NCI-H146 treated with DMSO at 0.1 percent for 48 hours (cell line): ENCODE data around the gene TSLP.

ENCODE experiments used
- DNase-seq: peaks from one replicate; lab custom pipeline; 2025; ENCODE audit not compliant: unreplicated experiment; lab: John Stamatoyannopoulos, UW

Gene TSLP

DNA sequence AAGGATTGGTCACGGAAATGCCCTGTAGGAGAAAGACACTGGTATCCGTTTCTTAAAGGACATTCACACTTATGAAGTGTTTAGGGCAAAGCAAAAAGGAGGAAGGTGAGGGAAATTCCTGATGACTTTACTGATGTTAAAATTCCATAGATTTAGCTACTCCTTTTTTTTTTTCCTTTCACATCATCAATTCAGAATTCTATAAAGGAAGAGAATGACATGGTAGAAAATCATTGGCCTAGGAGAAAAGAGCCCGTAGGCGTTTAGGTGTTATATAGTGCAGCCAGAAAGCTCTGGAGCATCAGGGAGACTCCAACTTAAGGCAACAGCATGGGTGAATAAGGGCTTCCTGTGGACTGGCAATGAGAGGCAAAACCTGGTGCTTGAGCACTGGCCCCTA, at the start of gene TSLP:
Gene TSLP, plus strand, starts transcription at position 301 of the 400 bp plus-strand sequence. CDS start 178 bp downstream, outside the sequence.
- DNase-seq = no peak

DNA sequence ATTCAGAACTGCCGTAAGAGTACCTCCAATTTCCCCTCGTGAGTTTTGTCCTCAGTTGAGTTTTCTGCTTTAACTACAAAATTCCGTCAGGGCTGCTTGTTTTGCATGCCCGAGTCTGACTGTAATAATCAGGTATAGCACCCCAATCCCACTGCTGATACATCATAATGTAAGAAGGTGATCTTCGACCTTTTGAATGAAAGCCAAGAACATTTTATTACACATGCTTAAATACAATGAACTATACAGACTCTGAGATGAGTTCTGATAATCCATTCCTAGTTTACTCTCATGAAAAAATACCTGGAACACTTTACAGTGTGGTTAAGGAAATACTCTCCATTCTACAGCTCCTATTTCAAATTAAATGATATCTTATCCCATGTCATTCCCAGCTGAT, 49.2 kb upstream of the TSLP start:
- DNase-seq = no peak

DNA sequence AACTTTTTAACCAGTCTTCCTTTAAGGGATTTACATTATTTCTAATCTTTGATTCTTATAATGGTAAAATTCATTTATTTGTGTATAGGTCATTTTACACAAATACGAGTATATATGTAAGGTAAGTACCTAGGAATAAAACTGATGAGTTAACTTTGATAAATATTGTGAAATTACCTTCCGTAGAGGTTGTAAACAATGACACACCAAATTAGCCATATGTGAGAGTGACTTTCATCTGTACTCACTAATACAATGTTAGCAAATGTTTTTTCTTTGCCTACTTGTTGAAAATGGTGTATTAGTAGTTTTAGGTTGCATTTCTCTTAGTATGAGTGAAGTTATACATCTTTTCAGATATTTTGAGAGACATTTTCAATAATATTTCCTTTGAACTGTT, 42.6 kb upstream of the TSLP start:
- DNase-seq = no peak

DNA sequence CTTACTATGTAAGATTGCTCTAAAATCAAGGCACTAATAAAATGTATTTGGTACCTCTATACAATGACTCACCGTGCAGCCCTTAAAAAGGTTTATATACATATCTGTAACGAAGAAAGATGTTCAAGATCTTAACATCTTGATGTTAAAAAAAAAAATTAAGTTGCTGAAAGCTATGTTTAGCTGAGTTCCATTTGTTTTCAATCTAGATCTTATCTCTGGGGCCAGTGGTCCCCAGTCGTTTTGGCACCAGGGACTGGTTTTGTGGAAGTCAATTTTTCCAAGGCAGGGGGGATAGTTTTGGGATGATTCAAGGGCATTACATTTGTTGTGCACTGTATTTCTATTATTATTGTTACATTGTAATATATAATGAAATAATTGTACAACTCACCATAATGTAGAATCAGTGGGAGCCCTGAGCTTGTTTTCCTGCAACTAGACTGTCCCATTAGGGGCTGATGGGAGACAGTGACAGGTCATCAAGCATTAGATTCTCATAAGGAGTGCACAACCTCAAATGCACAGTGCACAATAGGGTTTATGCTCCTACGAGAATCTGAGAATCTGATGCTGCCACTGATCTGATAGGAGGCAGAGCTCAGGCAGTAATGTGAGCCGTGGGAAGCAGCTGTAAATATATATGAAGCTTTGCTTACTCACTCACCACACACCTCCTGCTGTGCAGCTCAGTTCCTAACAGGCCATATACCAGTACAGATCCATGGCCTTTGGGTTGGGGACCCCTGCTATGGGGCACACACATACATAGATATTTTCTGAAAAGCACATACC, 27.6 kb upstream of the TSLP start:
- no peak for DNase-seq

DNA sequence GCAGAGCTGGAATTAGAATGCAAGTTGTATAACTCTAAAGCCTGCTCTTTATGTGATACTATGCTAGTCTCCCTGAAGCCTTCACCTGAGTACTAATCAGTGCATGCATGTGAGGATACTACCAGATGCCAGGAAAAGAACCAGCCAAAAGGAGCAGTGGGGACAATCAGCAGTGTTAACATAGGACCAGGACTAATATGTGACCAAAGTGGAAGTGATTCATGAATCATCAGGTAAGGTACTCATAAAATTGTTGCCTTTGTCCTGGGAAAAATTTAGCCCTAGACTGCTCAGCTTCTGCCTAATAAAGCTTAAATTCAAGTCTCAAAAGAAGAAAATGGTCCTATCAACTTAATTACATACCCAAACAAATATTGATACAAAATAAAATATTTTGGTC, 13.4 kb upstream of the TSLP start:
- no peak for DNase-seq

DNA sequence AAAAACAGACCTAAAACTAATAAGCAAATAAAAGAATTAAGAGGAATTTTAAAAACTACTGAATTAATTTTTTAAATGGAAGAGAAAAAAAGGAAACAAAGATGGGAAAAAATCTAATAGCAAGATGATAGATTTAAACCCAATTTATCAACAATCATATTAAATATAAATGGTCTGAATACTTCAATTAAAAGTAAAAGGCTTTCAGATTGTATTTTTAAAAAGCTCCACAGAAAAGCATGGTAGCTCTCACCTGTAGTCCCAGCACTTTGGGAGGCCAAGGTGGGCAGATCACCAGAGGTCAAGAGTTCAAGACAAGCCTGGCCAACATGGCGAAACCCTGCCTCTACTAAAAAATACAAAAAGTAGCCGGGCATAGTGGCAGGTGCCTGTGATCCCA, 11.3 kb upstream of the TSLP start:
- DNase-seq = no peak

DNA sequence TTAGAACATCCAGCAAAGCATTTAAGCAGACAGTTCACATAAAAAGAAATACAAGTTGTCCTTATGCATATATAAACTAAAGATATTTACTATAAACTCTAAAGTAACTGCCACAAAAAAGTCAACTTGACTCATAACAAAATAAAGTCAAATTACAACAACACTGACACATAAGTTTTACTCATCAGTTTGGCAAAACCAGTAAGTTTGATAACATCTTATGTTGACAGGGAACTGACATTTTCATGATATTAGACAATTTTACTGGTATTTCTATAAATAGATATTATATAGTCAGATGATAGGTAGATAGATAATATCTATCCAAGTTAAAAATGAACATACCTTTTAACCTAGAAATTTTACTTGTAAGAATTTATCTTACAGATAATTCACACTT, 9.9 kb upstream of the TSLP start:
- no peak for DNase-seq

DNA sequence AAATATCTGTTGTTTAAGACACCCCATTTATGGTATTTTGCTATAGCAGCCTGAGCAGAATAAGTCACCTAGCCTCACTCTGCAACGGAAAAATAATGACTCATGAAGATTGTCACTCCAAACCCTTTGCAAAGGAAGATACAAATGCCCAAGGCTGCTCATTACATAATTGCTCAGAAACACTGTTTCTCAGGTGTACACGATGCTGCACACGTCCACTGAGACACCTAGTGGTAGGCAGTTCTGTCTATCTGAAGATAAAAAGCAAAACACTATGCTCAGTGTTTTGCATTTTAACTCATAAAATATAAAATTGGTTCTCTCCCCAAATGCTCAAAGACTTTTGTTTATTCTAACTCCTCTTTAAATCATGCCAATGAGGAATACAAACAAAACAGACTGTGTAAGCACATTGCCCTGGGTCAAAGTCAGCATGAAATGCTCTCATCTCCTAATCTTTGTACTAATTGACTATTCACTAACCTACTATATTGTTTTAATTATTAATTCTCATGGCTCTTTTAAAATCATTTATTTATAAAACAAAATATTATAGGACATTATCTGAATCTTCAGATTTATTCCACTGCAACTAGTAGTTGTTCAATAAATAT, 7.7 kb upstream of the TSLP start:
- DNase-seq = no peak

DNA sequence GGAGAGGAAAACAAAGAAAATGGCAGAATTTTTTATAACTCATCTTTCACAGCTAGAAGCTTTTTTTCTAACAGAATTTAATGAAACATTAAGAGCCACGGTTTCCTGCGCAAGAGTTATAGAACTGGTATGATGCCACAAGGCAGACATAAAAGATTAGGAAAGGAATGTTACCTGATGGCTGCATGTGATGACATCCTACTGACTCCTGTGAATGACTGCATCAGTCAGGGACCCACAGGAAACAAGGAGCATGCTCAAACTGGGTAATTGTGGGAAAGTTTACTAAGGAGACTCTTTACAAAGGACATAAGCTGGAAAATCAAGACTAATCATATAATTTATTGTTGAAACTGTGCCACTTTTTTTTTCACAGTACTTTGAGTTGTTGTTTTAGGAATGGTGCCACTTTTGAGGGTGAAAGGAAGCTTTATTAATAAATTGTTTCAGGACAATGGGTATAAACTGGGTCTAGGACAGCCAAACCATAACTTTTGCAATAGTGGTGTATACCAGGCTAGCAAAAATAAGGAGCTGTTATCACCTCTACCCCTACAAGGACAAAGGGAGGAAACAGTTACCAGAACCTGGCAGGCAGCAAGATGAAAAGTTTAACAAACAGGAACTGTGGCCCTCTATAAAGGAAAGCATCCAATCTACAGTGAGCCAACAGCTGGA, 5.1 kb upstream of the TSLP start:
- no peak for DNase-seq

DNA sequence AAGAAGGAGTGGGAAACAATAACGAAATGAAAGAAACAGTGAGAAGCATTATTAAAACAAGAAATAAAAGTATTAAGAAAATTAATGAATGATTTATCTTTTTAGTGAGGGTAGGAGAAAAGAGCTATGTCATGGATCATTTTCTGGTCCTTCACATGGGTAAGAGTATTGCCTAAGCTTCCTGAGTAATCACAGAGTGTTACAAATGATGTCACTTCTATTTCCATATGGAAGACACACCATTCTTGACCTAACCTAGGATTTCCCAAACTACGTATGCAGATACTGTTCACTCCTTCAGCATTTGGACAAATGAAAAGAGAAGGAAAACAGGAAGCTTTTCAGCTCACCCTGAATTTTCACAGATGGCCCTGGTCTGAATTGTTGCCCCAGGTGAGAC, 3.3 kb upstream of the TSLP start:
- no peak for DNase-seq

DNA sequence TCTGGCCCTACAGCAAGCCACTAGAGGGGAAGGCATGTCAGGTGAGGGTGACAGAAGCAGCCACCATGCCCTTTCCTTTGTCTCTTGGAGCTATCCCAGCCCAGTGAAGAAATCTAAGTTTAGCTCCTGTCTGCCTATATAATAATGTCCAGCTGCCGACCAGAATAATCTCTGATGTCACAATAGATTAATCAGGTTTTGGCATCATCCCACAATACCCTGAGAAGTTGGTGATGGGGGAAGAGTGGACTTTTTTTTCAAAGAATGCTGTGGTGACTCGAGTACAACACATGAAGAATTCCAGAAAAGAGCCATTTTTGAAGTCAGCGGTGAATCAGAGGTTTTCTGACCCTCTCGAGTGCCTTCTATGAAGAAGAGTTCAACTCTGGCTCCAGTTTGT, 1.7 kb upstream of the TSLP start:
- DNase-seq = no peak

DNA sequence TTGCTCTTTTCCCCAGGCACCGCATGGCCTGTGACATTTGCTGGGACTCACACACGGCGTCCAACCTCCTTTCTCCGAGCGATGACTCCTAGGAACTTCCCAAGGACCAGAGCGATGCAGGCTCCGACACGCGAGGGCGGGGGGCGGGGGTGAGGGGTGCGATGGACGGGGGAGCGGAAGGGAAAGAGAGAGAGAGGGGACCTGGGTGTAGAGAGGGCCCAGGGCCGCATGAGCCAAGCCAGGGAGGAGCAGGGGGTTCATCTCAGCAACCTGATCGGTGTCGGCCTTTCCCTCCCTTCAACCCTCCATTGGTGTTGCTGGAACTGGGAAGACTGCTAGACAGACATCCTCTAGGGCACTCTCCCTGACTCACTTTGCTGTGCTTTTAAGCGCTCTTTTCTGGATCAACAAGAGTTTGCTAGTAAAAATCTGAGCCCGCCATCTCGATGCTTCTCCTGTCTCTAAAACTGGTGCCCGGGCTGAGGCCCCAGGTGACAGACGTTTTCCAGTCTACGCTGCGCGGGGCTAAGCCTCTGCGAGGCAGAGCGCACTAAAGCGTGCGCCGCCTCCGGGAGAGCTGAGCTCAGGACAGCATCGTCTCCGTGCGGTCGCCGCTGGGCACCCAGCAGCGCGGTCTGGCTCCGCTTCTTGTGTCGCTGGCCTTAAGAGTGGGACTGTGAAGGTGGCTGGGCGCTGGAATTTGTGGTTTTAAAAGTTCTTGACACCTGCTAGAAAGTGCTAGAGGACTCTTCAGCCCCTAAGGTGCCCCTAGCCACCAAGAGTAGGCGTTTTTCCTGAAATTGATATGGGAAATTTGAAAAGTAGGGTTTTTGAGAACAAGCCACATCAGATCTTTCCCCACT, 1.0 kb upstream of the TSLP start:
- no peak for DNase-seq

DNA sequence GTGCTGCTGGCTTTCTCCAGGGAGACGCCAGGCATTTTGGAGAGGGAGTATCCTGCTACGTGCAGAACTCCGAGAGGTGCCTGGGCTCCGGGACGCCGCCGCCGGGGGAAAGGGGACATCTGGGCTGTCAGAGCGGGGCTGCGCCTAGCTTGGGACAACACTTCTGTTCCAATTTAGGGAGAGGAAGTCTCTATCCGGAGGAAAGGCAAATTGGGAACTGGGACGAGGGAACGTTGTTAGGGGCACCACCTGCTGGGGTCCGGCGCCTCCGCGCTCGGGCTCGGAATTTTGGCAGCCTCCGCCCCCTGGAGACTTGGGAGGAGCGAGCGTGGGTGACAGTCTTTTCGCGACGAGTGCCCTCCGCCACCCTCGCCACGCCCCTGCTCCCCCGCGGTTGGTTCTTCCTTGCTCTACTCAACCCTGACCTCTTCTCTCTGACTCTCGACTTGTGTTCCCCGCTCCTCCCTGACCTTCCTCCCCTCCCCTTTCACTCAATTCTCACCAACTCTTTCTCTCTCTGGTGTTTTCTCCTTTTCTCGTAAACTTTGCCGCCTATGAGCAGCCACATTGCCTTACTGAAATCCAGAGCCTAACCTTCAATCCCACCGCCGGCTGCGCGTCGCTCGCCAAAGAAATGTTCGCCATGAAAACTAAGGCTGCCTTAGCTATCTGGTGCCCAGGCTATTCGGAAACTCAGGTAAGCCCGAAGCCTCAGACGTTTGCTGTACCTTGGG, 1.6 kb downstream of the TSLP start:
- DNase-seq = no peak

DNA sequence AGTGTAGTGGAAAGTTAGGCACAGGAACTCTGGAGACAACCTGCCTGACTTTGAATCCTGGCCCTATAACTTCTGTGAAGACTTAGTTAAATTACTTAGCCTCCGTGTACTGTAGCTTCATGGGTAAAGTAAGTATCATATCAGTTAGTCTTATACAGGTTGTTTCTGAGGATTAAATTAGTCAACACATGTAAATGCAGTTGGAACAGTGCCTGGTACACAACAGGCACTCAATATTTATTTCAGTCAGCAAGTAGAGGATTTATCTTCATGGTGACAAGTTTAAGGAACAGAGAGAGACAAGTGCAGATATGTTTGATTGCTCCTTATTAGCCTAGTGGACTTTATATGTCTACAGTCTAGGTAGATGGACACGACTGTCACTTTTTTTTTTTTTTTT, 2.7 kb downstream of the TSLP start:
- DNase-seq = no peak

DNA sequence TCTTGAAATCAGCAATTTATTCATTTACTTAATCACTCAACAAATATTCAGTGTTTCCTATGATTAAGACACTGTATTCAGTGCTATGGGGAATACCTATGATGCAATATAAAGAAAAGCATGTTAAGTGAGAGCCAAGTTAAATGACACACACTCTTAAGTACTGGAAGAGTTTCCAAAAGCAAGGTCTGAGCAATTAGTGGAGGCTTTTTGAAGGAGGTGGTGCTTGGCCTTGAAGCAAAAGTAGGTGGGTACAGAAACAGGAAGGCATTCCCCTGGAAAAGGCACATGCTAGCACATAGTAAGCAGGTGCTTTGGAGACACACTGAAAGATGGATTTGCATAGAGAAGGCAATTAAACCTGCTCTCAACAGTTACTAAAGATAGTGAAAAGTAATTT, 4.0 kb downstream of the TSLP start:
- DNase-seq = no peak

DNA sequence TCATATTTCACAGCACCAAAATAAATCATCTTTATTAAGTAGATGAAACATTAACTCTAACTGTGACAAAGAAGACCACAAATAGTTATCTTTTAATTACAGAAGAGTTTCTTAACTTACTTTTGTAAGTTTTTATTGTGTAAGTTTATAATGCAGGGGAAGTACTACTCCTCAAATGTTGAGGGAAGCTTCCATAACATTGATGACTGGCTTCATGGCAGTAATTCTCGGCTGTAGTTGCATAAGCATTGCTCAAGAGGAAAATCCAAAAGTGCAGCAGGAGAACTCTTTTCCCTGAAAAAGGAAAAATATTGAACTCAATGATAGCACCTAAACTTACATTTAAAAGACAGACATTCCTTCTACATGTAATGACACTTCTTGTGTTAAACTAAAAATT, 4.6 kb downstream of the TSLP start:
- DNase-seq = no peak

DNA sequence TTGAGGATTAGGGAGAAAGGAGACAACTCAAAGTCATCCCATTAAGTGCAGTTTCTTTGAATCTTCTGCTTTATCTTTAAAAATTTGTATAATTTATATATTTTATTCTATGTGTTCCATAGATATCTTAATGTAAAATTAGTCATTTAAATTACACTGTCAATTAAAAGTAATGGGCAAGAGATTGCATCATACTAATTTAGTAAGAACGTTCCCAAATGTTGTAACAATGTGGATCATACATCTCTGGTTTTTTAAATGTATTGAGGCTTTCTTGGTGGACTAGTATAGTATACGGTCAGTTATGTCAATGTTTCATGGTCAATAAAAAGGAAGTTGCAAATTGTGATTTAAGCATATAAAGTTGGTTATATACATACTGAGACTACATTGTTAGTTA, 6.2 kb downstream of the TSLP start:
- DNase-seq = no peak

DNA sequence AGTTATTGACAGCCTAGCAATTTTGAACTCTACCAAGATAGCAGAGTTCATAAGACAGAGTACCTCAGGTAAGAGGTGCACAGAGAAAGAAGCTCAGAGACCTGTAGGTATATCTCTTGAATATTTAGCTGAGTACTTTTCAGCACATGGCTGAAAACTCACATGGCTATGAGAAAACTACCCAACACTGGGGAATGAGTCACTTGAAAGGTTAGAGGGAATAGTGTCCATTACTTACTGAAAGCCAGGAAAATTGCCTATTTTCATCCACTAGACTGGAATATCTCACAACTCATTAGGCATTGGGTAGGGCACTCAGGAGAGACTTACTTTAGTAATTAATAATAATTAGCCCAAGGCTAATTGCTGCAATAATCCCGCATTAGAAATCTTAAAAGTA, 8.3 kb downstream of the TSLP start:
- no peak for DNase-seq

DNA sequence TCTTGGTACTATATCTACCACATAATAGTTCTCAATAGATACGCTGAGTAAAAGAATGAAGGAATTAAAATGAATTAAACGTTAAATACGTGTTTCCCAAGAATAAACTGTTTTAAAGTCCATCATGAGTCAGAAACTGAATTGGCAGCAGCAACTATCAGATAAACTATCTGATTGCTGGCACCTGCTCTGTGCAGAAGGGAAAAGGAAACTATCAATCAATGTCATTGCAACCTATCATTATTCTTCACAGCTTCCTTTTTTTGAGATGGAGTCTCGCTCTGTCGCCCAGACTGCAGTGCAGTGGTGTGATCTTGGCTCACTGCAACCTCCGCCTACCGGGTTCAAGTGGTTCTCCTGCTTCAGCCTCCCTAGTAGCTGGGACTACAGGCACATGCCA, 11.8 kb downstream of the TSLP start:
- peak; percentile 42 for DNase-seq

DNA sequence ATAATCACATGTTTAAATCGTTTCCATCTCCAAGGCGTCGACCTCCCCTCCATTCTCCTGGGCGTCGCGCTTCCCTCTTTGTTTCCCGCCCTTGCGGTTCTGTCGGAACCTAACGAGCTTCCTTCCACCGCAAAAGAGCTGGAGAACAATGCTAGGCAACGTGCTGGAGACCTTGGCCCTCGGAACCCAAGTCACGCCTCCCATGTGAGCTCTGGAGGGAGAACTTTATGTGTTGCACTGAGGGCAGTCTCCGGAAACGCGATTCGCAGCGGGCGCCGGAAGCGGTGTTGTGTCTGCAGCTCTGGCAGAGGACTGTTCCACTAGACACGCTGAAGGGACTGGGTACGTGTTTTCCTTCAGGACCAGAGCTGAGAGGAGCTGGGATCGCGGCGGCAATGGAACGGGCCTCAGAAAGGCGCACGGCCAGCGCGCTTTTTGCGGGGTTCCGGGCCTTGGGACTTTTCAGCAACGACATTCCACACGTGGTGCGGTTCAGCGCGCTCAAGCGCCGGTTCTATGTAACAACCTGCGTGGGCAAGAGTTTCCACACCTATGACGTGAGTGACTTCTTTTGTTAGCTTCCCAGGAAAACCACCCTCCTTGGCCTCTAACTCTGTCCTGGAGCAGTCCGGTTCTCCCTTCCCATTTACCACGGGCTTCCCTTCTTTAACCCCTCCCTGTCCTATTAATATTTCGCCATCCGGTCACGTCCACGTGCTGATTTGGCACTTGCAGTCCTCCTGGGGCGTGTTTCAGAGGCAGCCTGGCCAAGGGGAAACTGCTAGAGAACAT, 20.7 kb downstream of the TSLP start, which contains the start of gene WDR36:
Gene WDR36, plus strand, starts transcription at position 287 of the 792 bp plus-strand sequence. Its CDS starts 109 bp downstream, at position 396.
- peak; percentile 74 for DNase-seq
